Gastroesophageal sphincter (tissue), 3 donors: ENCODE measurements around the gene RCBTB2.

Experiments
- EP300 ChIP-seq: sonication (generic); formaldehyde crosslinking; IDR thresholded peaks from one replicate; pipeline ENCODE4 v1.6.1; 2017; ENCODE audit warnings: antibody characterized with exemption, mild to moderate bottlenecking
- POLR2A ChIP-seq, 2 donors: fragments of 450-650 bp; IDR thresholded peaks; one replicate each; pipeline ENCODE4 v1.6.1; 2017; ENCODE audit warnings: antibody characterized with exemption in 2 of 2, mild to moderate bottlenecking in 2 of 2, moderate library complexity in 1 of 2
- POLR2AphosphoS5 ChIP-seq: sonication (generic); formaldehyde crosslinking; IDR thresholded peaks from one replicate; pipeline ENCODE4 v1.6.1; 2017; ENCODE audit warnings: antibody characterized with exemption
- TF ChIP-seq, protein P1 (sequence below), 4 experiments: fragments of 200-600 bp in 2 of 4; fragments of 450-650 bp in 2 of 4; sonication (generic) in 1 of 4; IDR thresholded peaks; one replicate each; pipeline ENCODE4 v1.5.1; 2017 to 2019; ENCODE audit warnings: antibody characterized with exemption in 4 of 4, mild to moderate bottlenecking in 2 of 4, moderate library complexity in 2 of 4

DNA sequence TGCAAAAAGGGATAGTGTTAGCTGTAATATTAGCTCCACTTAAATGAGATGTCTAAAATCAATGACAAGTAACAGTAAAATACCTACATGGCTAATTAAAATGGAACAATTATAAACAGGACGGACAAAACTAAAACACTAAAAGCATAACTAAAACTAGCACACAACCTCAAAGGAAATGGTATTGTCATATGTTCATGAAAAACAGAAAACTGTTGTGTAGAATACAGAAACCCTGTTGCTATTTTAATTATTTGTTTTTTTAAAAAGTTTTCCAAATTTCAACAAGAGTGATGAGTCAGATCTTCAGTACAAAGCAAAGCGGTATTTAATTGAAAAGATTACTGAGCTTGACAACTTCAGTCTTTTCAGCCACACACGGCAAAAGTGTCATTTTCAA is 4.2 kb downstream of the RCBTB2 start:
- TF ChIP-seq POLR2AphosphoS5: no peak
- TF ChIP-seq, protein P1, sequence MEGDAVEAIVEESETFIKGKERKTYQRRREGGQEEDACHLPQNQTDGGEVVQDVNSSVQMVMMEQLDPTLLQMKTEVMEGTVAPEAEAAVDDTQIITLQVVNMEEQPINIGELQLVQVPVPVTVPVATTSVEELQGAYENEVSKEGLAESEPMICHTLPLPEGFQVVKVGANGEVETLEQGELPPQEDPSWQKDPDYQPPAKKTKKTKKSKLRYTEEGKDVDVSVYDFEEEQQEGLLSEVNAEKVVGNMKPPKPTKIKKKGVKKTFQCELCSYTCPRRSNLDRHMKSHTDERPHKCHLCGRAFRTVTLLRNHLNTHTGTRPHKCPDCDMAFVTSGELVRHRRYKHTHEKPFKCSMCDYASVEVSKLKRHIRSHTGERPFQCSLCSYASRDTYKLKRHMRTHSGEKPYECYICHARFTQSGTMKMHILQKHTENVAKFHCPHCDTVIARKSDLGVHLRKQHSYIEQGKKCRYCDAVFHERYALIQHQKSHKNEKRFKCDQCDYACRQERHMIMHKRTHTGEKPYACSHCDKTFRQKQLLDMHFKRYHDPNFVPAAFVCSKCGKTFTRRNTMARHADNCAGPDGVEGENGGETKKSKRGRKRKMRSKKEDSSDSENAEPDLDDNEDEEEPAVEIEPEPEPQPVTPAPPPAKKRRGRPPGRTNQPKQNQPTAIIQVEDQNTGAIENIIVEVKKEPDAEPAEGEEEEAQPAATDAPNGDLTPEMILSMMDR (IDR thresholded peaks at IDR 0.05): no peak
- TF ChIP-seq POLR2A (IDR thresholded peaks at IDR 0.05): no peak
- no peak for TF ChIP-seq EP300
